Calu3 (cell line): ENCODE data around the gene ASTN2. TPM values are rescaled to one million over a fixed set of nuclear protein-coding genes. Genes with fewer than 3 reads are reported as not detected.

ENCODE experiments used
- BruUV-seq: library from RNA; stranded (reverse); fragments of 400-500 nt; replicated peaks from 2 replicates; lab custom pipeline; 2021; lab: Mats Ljungman, UMichigan
- CTCF ChIA-PET: fragments of 300-600 bp; sonication (Branson Sonifier 250); formaldehyde crosslinking; loops from one replicate; lab custom pipeline; 2022; ENCODE audit warnings: antibody characterized with exemption; lab: Charles Lee
- DNase-seq: peaks from one replicate; pipeline ENCODE4 v3.0.0; 2022
- H3K27ac Mint-ChIP-seq: one replicate; pipeline ENCODE4 v1.8.0; 2022; ENCODE audit warnings: mixed read lengths; ENCODE audit not compliant: unreplicated experiment
- H3K27me3 Mint-ChIP-seq: one replicate; pipeline ENCODE4 v1.8.0; 2022; ENCODE audit warnings: mixed read lengths; ENCODE audit not compliant: unreplicated experiment
- H3K36me3 Mint-ChIP-seq: one replicate; pipeline ENCODE4 v1.8.0; 2022; ENCODE audit warnings: mild to moderate bottlenecking, moderate library complexity, mixed read lengths; ENCODE audit not compliant: insufficient read depth, unreplicated experiment
- H3K4me1 Mint-ChIP-seq: one replicate; pipeline ENCODE4 v1.8.0; 2022; ENCODE audit warnings: mild to moderate bottlenecking, low read depth, mixed read lengths; ENCODE audit not compliant: unreplicated experiment
- H3K4me3 Mint-ChIP-seq: one replicate; pipeline ENCODE4 v1.8.0; 2022; ENCODE audit warnings: mild to moderate bottlenecking, low read depth, moderate library complexity, mixed read lengths; ENCODE audit not compliant: unreplicated experiment
- H3K9me3 Mint-ChIP-seq: one replicate; pipeline ENCODE4 v1.8.0; 2022; ENCODE audit warnings: low read depth, mixed read lengths; ENCODE audit not compliant: unreplicated experiment
- intact Hi-C: fragments of 100-400 bp; cut with micrococcal nuclease; formaldehyde crosslinking; loops from one replicate; pipeline ENCODE4 v1.10.0; 2022; ENCODE audit not compliant: unreplicated experiment
- total RNA-seq: library from RNA; stranded (reverse); gene quantifications from 2 replicates; pipeline ENCODE4 v1.2.3, GENCODE V29; 2022
- TF ChIP-seq, protein P1 (sequence below): fragments of 200-600 bp; IDR thresholded peaks from one replicate; pipeline ENCODE4 v1.8.0; 2022; ENCODE audit warnings: antibody characterized with exemption; ENCODE audit not compliant: unreplicated experiment

Gene ASTN2
- total RNA-seq, 1 experiment from 2014 or later: 1.7 TPM

- no TSS peak for BruUV-seq
- Mint-ChIP-seq H3K9me3 (no peaks in the 10 kb centered on the region), H3K27ac (no peak overlapping the region), H3K36me3 (no peaks in the 10 kb centered on the region), H3K27me3 (no peaks in the 10 kb centered on the region), H3K4me1 (no peaks in the 10 kb centered on the region), H3K4me3 (no peak overlapping the region)
- TF ChIP-seq, protein P1, sequence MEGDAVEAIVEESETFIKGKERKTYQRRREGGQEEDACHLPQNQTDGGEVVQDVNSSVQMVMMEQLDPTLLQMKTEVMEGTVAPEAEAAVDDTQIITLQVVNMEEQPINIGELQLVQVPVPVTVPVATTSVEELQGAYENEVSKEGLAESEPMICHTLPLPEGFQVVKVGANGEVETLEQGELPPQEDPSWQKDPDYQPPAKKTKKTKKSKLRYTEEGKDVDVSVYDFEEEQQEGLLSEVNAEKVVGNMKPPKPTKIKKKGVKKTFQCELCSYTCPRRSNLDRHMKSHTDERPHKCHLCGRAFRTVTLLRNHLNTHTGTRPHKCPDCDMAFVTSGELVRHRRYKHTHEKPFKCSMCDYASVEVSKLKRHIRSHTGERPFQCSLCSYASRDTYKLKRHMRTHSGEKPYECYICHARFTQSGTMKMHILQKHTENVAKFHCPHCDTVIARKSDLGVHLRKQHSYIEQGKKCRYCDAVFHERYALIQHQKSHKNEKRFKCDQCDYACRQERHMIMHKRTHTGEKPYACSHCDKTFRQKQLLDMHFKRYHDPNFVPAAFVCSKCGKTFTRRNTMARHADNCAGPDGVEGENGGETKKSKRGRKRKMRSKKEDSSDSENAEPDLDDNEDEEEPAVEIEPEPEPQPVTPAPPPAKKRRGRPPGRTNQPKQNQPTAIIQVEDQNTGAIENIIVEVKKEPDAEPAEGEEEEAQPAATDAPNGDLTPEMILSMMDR: no peak
- no peak for DNase-seq
- CTCF ChIA-PET: no interaction called here
- intact Hi-C loops: no loop called here
Measured at GRCh38 chr9:116635908-116636307, 778.9 kb downstream of the ASTN2 start.

- no peak overlapping the region for H3K4me3 Mint-ChIP-seq
- H3K4me1 Mint-ChIP-seq: no peaks in the 10 kb centered on the region
- no peaks in the 10 kb centered on the region for H3K27me3 Mint-ChIP-seq
Measured at GRCh38 chr9:116632990-116633838, 781.6 kb downstream of the ASTN2 start.

DNA sequence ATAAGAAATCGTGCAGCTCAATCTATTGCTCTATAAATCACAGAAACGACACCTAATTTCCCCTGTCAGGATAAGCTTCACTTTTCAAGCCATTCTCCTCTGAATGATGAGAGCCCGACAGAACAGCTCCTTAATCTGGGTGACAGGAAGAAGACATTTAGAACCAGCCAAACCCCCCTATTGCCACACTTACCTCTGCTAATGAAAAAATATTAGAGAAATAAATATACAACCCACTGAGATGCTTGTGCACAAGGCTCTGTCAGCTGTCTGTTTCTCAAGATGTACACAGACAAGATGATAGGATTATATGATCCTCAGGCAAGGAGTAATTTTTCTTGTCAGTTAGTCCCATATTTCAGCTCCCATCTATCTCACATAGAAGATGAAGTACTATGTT is 785.2 kb downstream of the ASTN2 start:
- H3K36me3 Mint-ChIP-seq: no peaks in the 10 kb centered on the region
- intact Hi-C loops: no loop called here
- TF ChIP-seq, protein P1: no peak
- CTCF ChIA-PET: no interaction called here
- no peaks in the 10 kb centered on the region for H3K27me3 Mint-ChIP-seq
- no peak overlapping the region for H3K27ac Mint-ChIP-seq
- no peak overlapping the region for H3K4me3 Mint-ChIP-seq
- DNase-seq: no peak
- no peaks in the 10 kb centered on the region for H3K9me3 Mint-ChIP-seq
- BruUV-seq: no TSS peak
- no peaks in the 10 kb centered on the region for H3K4me1 Mint-ChIP-seq

More at GRCh38 chr9:116632990-116633838, 781.6 kb downstream of the ASTN2 start:
- Mint-ChIP-seq H3K27ac (no peak overlapping the region), H3K36me3 (no peaks in the 10 kb centered on the region), H3K9me3 (no peaks in the 10 kb centered on the region)
- no TSS peak for BruUV-seq
- CTCF ChIA-PET: no interaction called here
- intact Hi-C loops: loop anchor here (1.0 kb wide), 1 partner anchor 30 kb away; no protein-coding TSS in a partner anchor
- TF ChIP-seq, protein P1: no peak
- no peak for DNase-seq

DNA sequence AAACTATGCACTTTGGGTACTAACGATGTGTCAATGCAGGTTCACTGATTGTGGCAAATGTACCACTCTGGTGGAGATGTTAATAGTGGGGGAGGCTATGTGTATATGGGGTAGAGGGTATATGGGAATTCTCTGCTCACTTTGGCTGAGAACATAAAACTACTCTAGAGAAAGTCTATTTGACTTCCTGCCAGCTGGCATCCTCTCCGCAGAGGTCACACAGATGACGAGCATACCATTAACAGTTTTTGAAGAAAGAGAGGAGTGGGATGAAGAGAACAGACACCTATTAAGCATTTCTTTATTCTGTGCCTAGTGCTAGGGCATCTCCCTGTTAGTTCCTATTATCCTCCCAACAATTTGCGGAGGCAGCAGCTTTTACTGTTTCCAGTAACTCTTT is 786.1 kb downstream of the ASTN2 start:
- intact Hi-C loops: no loop called here
- Mint-ChIP-seq H3K4me3 (no peak overlapping the region), H3K27me3 (no peaks in the 10 kb centered on the region), H3K27ac (no peak overlapping the region), H3K4me1 (no peaks in the 10 kb centered on the region), H3K36me3 (no peaks in the 10 kb centered on the region), H3K9me3 (no peaks in the 10 kb centered on the region)
- CTCF ChIA-PET: no interaction called here
- no TSS peak for BruUV-seq
- no peak for DNase-seq
- TF ChIP-seq, protein P1: no peak
